SH-SY5Y (cell line): ENCODE data around the gene TSC2.

Experiments used
- GATA2 ChIP-seq: IDR thresholded peaks from 2 replicates; pipeline ENCODE4 v1.6.1; 2011; ENCODE audit warnings: mild to moderate bottlenecking, low read depth, low read length
- GATA3 ChIP-seq: IDR thresholded peaks from 2 replicates; pipeline ENCODE4 v1.6.1; 2011; ENCODE audit warnings: low read depth, mild to moderate bottlenecking, low read length, moderate library complexity

GRCh38 chr16:2081201-2082084 lies 33.7 kb downstream of the TSC2 start:
- TF ChIP-seq GATA3 (no peak), GATA2 (no peak)
